GM06990 (cell line): Measurements from ENCODE around the gene NPTX1.

Experiments used
- DNase-seq: peaks from one replicate; pipeline ENCODE4 v3.0.0-alpha.2; 2011; ENCODE audit not compliant: insufficient read length; ENCODE audit errors: extremely low read depth
- H3K27me3 ChIP-seq: replicated peaks from 2 replicates; pipeline ENCODE4 v1.6.0; 2011; ENCODE audit warnings: low read length; ENCODE audit not compliant: control insufficient read depth, insufficient read depth
- H3K36me3 ChIP-seq: 2 replicates; pipeline ENCODE4 v1.5.1; 2011; ENCODE audit warnings: low read length; ENCODE audit not compliant: control insufficient read depth, insufficient read depth
- H3K4me3 ChIP-seq: replicated peaks from 2 replicates; pipeline ENCODE4 v1.5.1; 2011; ENCODE audit warnings: low read depth, mild to moderate bottlenecking, control low read depth, low read length
- TF ChIP-seq, protein P1 (sequence below): IDR thresholded peaks from 2 replicates; pipeline ENCODE4 v1.5.1; 2011; ENCODE audit warnings: low read length, control low read depth, mild to moderate bottlenecking, inconsistent platforms; ENCODE audit not compliant: insufficient read depth, poor library complexity, severe bottlenecking

Gene NPTX1

DNA sequence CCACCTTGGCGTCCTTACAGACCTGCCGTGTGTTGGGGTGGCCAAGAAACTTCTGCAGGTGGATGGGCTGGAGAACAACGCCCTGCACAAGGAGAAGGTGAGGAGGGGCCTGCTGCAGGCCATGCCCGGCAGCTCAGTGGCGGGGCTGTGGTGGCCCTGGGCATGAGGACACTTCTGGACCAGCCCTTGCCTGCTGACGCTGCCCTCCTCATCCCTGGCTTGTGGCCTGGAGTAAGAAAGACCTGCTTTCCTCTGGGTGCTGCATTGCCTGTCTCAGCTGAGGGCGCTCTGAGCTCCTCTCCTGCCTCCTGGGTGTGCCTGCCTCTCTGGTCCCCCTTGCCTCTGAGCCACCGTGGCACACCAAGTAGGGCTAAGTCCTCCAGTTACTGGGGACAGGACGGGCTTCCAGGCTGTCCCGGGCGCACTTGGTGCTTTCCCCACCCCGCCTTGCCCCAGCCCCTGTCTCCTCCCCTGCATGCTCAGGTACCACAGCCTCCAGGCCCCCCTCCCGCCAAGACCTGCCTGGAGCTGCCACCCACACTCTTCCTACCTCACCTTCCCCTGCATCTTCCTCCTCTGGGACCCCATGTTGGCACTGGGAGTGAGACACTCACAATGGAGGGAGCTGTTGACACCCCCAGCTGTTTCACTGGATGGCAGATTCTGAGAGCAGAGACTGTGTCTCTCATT, 52.7 kb downstream of the NPTX1 start:
- DNase-seq: no peak
- Histone ChIP-seq H3K36me3 (no peaks in the 10 kb centered on the region), H3K4me3 (no peak overlapping the region), H3K27me3 (no peaks in the 10 kb centered on the region)
- TF ChIP-seq, protein P1, sequence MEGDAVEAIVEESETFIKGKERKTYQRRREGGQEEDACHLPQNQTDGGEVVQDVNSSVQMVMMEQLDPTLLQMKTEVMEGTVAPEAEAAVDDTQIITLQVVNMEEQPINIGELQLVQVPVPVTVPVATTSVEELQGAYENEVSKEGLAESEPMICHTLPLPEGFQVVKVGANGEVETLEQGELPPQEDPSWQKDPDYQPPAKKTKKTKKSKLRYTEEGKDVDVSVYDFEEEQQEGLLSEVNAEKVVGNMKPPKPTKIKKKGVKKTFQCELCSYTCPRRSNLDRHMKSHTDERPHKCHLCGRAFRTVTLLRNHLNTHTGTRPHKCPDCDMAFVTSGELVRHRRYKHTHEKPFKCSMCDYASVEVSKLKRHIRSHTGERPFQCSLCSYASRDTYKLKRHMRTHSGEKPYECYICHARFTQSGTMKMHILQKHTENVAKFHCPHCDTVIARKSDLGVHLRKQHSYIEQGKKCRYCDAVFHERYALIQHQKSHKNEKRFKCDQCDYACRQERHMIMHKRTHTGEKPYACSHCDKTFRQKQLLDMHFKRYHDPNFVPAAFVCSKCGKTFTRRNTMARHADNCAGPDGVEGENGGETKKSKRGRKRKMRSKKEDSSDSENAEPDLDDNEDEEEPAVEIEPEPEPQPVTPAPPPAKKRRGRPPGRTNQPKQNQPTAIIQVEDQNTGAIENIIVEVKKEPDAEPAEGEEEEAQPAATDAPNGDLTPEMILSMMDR: no peak

DNA sequence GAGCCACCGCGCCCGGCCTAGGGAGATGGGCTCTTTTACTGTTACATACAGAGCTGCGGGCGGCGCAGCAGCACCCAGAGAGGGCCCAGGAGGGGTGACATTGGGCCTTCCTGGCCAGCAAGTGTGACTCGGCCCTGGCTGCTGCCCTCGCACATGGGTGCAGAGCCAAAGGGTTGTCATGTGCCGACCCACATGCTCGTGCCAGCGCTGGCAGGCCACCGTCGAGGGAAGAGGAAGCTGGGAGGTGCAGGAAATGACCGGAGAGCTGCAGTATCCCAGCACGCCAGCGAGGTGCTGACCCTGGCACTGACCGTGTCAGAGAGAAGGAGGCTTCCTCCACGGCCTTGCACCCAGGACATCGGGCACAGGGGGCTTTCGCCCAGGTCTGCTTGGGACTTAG, 53.4 kb downstream of the NPTX1 start:
- Histone ChIP-seq H3K27me3 (no peaks in the 10 kb centered on the region), H3K4me3 (no peak overlapping the region), H3K36me3 (no peaks in the 10 kb centered on the region)
- DNase-seq: no peak
- TF ChIP-seq, protein P1: no peak

DNA sequence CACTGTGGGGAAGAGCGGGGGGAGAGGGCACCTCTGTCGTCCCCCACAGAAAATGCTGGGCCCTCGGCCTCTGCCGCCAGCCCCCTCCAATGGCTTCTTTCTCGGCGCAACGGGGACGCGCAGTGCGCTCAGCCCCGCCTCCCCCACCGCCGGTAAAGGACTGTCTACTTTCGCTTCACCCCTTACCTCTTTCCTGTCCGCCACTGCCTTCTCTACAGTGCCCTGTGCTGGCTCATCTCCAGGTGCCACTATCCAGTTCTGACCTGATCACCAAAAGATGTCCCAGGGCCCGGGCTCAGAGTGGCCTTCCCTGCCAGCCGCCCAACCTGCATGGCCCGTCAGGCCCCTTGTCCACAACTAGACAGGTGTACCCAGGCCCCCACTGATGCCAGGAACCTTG, 54.1 kb downstream of the NPTX1 start:
- no peak for DNase-seq
- no peaks in the 10 kb centered on the region for H3K27me3 ChIP-seq
- H3K4me3 ChIP-seq: no peak overlapping the region
- TF ChIP-seq, protein P1: no peak
- no peaks in the 10 kb centered on the region; the same call in 1 of the 2 replicates for H3K36me3 ChIP-seq

GRCh38 chr17:80421381-80422090, 54.9 kb downstream of the NPTX1 start:
- TF ChIP-seq, protein P1: no peak
- H3K36me3 ChIP-seq: no peaks in the 10 kb centered on the region; the same call in 1 of the 2 replicates
- no peak for DNase-seq
- no peak overlapping the region for H3K4me3 ChIP-seq
- no peaks in the 10 kb centered on the region for H3K27me3 ChIP-seq

DNA sequence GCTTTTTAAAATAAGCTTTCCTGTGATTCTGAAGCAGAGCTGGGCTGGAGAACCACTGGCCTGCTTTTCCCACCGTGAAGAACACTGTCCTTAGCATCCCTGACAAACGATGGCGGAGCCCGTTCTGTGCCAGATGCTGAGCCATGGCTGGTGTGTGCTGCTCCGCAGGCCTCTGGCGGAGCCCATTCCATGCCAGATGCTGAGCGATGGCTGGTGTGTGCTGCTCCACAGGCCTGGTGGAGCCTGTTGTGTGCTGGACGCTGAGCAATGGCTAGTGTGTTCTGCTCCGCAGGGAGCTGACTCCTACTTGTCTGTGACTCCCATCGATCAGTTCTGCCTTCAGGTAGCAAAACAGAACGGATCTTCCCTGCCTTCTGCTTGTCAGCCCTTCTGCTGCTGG, 57.2 kb downstream of the NPTX1 start:
- TF ChIP-seq, protein P1: no peak
- Histone ChIP-seq H3K27me3 (no peaks in the 10 kb centered on the region), H3K4me3 (no peak overlapping the region), H3K36me3 (no peaks in the 10 kb centered on the region; the same call in 1 of the 2 replicates)
- no peak for DNase-seq

- no peaks in the 10 kb centered on the region; the same call in 1 of the 2 replicates for H3K36me3 ChIP-seq
- no peaks in the 10 kb centered on the region for H3K27me3 ChIP-seq
- DNase-seq: no peak
- no peak overlapping the region for H3K4me3 ChIP-seq
- TF ChIP-seq, protein P1: no peak
These were observed 57.8 kb downstream of the NPTX1 start for GRCh38 chr17:80418589-80418988.
